Keratinocyte (primary cell): Measurements from ENCODE around the gene RAB1B. TPM values are rescaled to one million over a fixed set of nuclear protein-coding genes. Genes with fewer than 3 reads are reported as not detected.

ENCODE experiments used
- DNase-seq: peaks from one replicate; pipeline ENCODE4 v3.0.0-alpha.2; 2011; ENCODE audit warnings: low read depth, missing footprints, low spot score
- FAIRE-seq: peaks from 2 replicates; lab custom pipeline; 2011; peaks lifted over from hg19 to GRCh38; lab: Jason Lieb, UNC
- H2AFZ ChIP-seq: 2 replicates; pipeline ENCODE4 v1.6.0; 2012; ENCODE audit warnings: low read length, control low read depth, inconsistent platforms; ENCODE audit not compliant: control insufficient read depth
- H3K27ac ChIP-seq: 2 replicates; pipeline ENCODE4 v1.5.1; 2011; ENCODE audit warnings: low read length; ENCODE audit not compliant: control insufficient read depth, insufficient read depth
- H3K27me3 ChIP-seq: 3 replicates; pipeline ENCODE4 v1.6.0; 2011; ENCODE audit warnings: low read length; ENCODE audit not compliant: control insufficient read depth, insufficient read depth; ENCODE audit errors: extremely low read depth
- H3K36me3 ChIP-seq, 2 experiments: 2 replicates in 1 of 2; 3 replicates in 1 of 2; pipeline ENCODE4 v1.5.1; 2011; ENCODE audit warnings: low read length in 2 of 2, mild to moderate bottlenecking in 1 of 2; ENCODE audit not compliant: control insufficient read depth in 2 of 2, insufficient read depth in 2 of 2; ENCODE audit errors: extremely low read depth in 1 of 2
- H3K4me1 ChIP-seq: 3 replicates; pipeline ENCODE4 v1.5.1; 2011; ENCODE audit warnings: low read length; ENCODE audit not compliant: control insufficient read depth, insufficient read depth; ENCODE audit errors: extremely low read depth
- H3K4me2 ChIP-seq: 3 replicates; pipeline ENCODE4 v1.6.0; 2011; ENCODE audit warnings: low read depth, low read length; ENCODE audit not compliant: control insufficient read depth, insufficient read depth; ENCODE audit errors: extremely low read depth
- H3K4me3 ChIP-seq, 3 experiments: fragments of 200-600 bp in 1 of 3; sonication (generic) in 1 of 3; 2 replicates in 2 of 3; 3 replicates in 1 of 3; pipeline ENCODE4 v1.5.1; 2011 to 2016; ENCODE audit warnings: low read length in 3 of 3, mild to moderate bottlenecking in 3 of 3, control low read depth in 2 of 3, inconsistent platforms in 1 of 3, low read depth in 1 of 3, mixed read lengths in 1 of 3, mixed run types in 1 of 3, moderate library complexity in 1 of 3; ENCODE audit not compliant: control insufficient read depth in 2 of 3, insufficient read depth in 2 of 3; ENCODE audit errors: extremely low read depth in 1 of 3
- H3K79me2 ChIP-seq: 2 replicates; pipeline ENCODE4 v1.6.0; 2012; ENCODE audit warnings: low read length; ENCODE audit not compliant: control insufficient read depth, insufficient read depth
- H3K9ac ChIP-seq: 3 replicates; pipeline ENCODE4 v1.6.0; 2011; ENCODE audit warnings: low read length; ENCODE audit not compliant: control insufficient read depth, insufficient read depth; ENCODE audit errors: extremely low read depth
- H3K9me1 ChIP-seq: 3 replicates; pipeline ENCODE4 v1.6.0; 2011; ENCODE audit warnings: low read length; ENCODE audit not compliant: control insufficient read depth, insufficient read depth; ENCODE audit errors: extremely low read depth
- H3K9me3 ChIP-seq: 2 replicates; pipeline ENCODE4 v1.5.1; 2012; ENCODE audit warnings: low read depth, low read length; ENCODE audit not compliant: control insufficient read depth
- H4K20me1 ChIP-seq: 3 replicates; pipeline ENCODE4 v1.6.0; 2011; ENCODE audit warnings: low read length; ENCODE audit not compliant: control insufficient read depth, insufficient read depth; ENCODE audit errors: extremely low read depth
- CTCF ChIP-seq, 3 experiments: IDR thresholded peaks in 1 of 3; conservative IDR thresholded peaks in 1 of 3; optimal IDR thresholded peaks in 1 of 3; 2 replicates in 2 of 3; 3 replicates in 1 of 3; pipeline versions ENCODE3 to v1.5.1; 2011; ENCODE audit warnings: low read length in 3 of 3, mild to moderate bottlenecking in 3 of 3, moderate library complexity in 2 of 3, control low read depth in 1 of 3, inconsistent platforms in 1 of 3; ENCODE audit not compliant: insufficient read depth in 2 of 3; ENCODE audit errors: extremely low read depth in 1 of 3
- EZH2 ChIP-seq: IDR thresholded peaks from one replicate; pipeline ENCODE4 v1.6.1; 2012; ENCODE audit warnings: inconsistent platforms, mild to moderate bottlenecking, low read length, moderate library complexity
- dilution Hi-C: fragments of 300-500 bp; cut with MboI; formaldehyde crosslinking; loops from one replicate; pipeline ENCODE4 v1.7.0; 2020; ENCODE audit warnings: low sequenced_read_pairs; ENCODE audit not compliant: extremely low pct_ligation_motif_present
- polyA plus RNA-seq, 5 experiments: library from polyadenylated mRNA; depleted of rRNA in 3 of 5; stranded (reverse) in 3 of 5; stranded (forward) in 1 of 5; unstranded in 1 of 5; fragments of >200 nt; gene quantifications; 1 replicate in 1 of 5; 2 replicates in 3 of 5; 3 replicates in 1 of 5; pipeline versions ENCODE4 v1.2.1 to v1.2.3, GENCODE V29; 2011 to 2012; ENCODE audit warnings: missing spikeins in 2 of 5, low read depth in 1 of 5, low replicate concordance in 1 of 5

RAB1B gene
- polyA plus RNA-seq, 1 donor (not counting 4 experiments of a cell fraction or from before 2014, with no cell fraction given): 133 TPM

DNA sequence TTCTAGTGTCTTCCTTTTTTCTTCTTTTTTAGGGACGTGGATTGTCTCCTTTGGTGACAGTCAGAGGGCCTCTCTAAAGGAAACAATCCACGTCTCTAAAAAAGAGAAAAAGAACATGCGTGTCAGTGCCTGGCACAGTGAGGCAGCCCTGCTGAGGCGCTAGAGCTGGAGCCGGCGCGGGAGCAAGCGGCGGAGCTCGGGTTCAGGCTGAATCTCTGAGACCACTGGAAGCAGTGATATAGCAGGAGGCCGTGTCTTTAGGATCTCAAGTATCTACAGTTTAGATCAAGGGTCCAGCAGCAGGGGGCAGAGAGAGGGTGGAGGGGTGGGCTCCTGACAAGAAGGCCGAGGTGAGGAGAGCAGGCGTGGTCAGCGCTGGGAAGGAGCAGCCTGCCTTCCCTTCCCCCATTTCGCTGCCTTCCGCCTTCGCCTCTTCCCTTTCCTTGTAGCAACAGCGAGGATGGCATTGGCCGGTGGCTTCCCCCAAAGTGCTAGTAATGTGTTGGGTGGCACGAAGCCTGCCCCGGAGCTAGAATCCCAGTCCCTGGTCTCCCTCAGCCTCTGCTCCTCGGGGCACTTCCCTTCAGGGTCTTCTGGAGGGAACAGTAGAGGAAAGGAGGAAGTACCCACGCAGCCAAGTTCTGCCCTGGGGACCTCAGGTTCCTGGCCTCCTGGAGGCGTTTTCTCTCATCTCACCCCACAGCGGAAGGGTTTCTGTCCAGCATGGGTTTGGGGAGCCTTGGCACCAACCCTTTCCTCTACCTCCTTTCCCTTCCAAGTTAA, 28.2 kb upstream of the RAB1B start:
- FAIRE-seq: no peak
- no peak overlapping the region for H3K9ac ChIP-seq

GRCh38 chr11:66240781-66241136, 27.7 kb upstream of the RAB1B start:
- dilution Hi-C loops: no loop called here
- Histone ChIP-seq H3K4me3 (no peak overlapping the region), H3K9me1 (no peaks in the 10 kb centered on the region), H3K9ac (no peak overlapping the region), H3K79me2 (no peaks in the 10 kb centered on the region), H3K27me3 (no peaks in the 10 kb centered on the region), H3K9me3 (no peaks in the 10 kb centered on the region), H3K36me3 (peaks cover 18 to 21% of the 10 kb centered on the region in 2 experiments), H3K27ac (no peak overlapping the region), H2AFZ (no peak overlapping the region), H3K4me2 (no peak overlapping the region), H4K20me1 (no peaks in the 10 kb centered on the region), H3K4me1 (no peaks in the 10 kb centered on the region)
- FAIRE-seq (no peak), DNase-seq (no peak)
- TF ChIP-seq EZH2 (no peak), CTCF (optimal IDR thresholded peaks at IDR 0.05 in 1 of 3, IDR thresholded peaks at IDR 0.05 in 1 of 3, conservative IDR thresholded peaks at IDR 0.05 in 1 of 3; ENCODE audit: extremely low read depth in 1 of 3, insufficient read depth in 2 of 3, low read length in 3 of 3) (no peak)

More for the DNA sequence above, 28.2 kb upstream of the RAB1B start:
- Histone ChIP-seq H3K4me1 (no peaks in the 10 kb centered on the region), H3K9me3 (no peaks in the 10 kb centered on the region), H3K36me3 (peaks cover 18 to 27% of the 10 kb centered on the region in 2 experiments), H3K27me3 (no peaks in the 10 kb centered on the region), H4K20me1 (no peaks in the 10 kb centered on the region), H3K9me1 (no peaks in the 10 kb centered on the region), H2AFZ (no peak overlapping the region), H3K27ac (no peak overlapping the region), H3K4me3 (no peak overlapping the region), H3K4me2 (no peak overlapping the region), H3K79me2 (no peaks in the 10 kb centered on the region)
- TF ChIP-seq CTCF (optimal IDR thresholded peaks at IDR 0.05 in 1 of 3, IDR thresholded peaks at IDR 0.05 in 1 of 3, conservative IDR thresholded peaks at IDR 0.05 in 1 of 3; ENCODE audit: extremely low read depth in 1 of 3, insufficient read depth in 2 of 3, low read length in 3 of 3) (no peak), EZH2 (no peak)
- DNase-seq: no peak
- dilution Hi-C loops: no loop called here
